HG02840 (cell line): ENCODE results near the gene ZNF865.

Experiments used
- ATAC-seq: cut with Tn5 transposase; IDR thresholded peaks from one replicate; pipeline ENCODE4 v1.9.1; 2021; ENCODE audit warnings: mild to moderate bottlenecking, moderate library complexity, moderate number of reproducible peaks; ENCODE audit not compliant: unreplicated experiment, low FRiP score

Gene ZNF865

DNA sequence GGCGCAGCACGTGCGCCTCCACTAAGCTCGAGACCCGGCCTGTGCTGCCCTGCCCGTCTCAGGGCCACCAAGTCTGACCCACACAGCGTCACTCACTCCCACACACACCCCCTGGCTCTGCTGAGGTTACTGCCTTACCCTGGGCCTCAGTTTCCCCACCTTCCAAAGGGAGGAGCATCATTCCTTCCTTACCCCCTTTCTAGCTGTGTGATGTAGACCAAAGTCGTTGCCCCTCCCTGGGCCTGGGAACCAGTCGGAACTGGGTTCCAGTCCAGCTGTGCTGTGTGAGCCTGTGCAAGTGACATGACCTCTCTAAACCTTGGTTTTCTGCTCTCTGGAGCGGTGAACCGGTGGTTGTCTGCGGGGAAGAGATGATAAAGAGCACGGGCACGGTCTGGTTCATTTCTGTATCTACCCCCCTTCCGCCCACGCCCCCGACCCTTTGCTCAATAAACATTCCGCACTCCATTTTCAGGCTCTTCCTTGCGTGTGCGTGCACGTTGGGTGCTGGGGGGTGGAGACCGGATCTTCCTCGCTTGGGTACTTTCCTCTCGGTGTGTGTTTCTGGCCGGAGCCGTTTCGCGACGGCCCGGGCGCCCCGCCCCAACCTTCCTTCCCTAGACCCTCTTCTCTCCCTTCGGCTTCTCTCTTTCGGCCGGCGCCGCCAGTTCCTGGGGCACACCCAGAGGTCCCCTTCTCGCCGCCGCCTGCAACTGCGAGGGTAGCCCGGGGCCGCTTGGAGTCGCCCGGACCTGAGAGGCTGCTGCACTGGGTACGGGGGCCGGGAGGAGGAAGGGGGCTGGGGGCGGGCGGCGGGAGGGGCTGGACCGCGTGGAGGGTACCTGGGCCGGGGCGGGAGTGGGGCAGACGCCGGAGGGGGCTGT is 37.8 kb downstream of the ZNF865 start, which contains the start of gene ZNF581:
ZNF581 (plus strand) TSS at position 647 of the 884 bp plus-strand sequence. CDS start 923 bp downstream, outside the sequence.
- ATAC-seq, result no peak

- no peak for ATAC-seq
Observed at GRCh38 chr19:55643887-55644176, 38.4 kb downstream of the ZNF865 start.

DNA sequence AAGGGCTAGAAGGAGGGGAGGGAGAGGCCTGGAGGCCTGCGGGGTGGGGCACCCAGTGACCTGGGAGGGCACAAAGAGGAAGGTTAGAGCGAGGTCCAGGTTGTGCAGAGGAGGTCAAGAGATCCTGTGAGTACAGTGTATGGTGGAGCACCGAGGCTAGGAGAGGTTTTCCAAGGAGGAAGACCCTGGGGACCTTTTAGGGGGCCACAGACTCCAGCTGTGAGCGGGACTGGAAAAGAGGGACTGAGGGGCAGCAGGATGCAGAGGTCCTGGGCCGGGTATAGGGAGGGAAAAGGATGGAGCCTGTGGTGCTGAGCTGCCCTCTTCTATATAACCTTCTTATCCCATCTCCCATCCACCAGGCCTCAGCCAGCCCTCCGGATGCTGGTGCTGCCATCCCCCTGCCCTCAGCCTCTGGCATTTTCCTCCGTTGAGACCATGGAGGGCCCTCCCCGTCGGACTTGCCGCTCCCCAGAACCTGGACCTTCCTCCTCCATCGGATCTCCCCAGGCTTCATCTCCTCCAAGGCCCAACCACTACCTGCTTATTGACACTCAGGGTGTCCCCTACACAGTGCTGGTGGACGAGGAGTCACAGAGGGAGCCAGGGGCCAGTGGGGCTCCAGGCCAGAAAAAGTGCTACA is 38.9 kb downstream of the ZNF865 start:
- ATAC-seq, result no peak

DNA sequence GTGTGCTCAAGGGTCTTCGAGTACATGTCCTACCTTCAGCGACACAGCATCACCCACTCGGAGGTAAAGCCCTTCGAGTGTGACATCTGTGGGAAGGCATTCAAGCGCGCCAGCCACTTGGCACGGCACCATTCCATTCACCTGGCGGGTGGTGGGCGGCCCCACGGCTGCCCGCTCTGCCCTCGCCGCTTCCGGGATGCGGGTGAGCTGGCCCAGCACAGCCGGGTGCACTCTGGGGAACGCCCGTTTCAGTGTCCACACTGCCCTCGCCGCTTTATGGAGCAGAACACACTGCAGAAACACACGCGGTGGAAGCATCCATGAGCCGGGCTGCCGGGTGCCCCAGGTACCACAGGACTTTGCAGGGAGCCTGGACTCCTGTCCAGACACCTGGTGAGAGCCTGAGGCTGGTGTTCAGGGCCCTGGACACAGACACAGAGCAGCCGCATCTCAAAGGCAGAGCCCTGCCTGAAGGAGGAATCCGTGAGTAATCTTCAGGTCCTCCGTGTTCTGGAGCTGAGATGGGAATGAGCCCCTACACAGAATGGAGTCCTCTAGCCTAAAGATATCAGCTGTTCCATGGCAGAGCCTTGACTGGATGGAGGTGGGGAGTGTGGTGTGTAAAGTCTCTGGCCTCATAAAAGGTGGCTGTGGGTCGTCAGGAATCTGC is 39.5 kb downstream of the ZNF865 start:
- no peak for ATAC-seq

- ATAC-seq, result no peak
Observed at GRCh38 chr19:55645512-55645881, 40.0 kb downstream of the ZNF865 start.

DNA sequence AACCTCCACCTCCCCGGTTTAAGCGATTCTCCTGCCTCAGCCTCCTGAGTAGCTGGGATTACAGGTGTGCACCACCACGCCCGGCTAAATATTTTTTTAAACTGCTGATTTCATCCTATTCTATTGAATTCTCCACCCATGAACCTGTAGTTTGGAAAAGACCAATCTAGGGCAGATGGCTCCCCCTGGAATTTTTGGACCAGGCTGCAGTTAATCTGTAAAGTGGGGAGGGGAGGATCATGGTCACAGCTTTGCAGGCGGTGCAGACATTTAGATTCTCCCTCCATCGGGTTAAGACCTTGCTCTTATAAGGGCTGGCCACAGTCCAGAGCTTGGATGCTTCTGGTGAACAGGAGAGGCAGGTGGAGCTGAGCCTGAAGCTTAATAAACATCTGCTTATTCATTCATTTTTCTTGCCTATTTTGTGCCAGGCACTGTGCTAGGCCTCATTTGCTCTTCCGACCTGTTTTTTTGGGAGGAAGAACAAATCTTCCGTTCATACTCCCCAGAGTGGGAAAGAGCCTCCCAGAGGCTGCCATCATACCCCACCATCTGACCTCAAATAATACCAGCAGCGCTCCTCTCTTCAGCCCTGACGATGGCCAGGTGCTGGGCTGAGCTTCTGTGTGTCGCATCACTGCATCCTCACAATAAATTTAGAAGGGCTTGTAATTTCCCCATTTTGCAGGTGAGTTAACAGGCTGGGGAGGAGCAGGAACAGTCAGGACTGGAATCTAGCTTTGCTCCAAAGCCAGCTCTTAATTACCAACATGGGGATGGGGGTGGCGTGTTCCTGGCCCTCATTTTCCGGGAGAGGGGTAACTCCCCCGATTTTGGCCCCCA is 41.7 kb downstream of the ZNF865 start:
- no peak for ATAC-seq

GRCh38 chr19:55647732-55648584 is 42.5 kb downstream of the ZNF865 start, which contains the start of gene CCDC106:
TSS of gene CCDC106 (plus strand) at chr19:55648212. CDS start at chr19:55649047, 835 bp downstream.
- ATAC-seq, result no peak

- no peak for ATAC-seq
Observed at GRCh38 chr19:55648585-55649267, 43.3 kb downstream of the ZNF865 start.

DNA sequence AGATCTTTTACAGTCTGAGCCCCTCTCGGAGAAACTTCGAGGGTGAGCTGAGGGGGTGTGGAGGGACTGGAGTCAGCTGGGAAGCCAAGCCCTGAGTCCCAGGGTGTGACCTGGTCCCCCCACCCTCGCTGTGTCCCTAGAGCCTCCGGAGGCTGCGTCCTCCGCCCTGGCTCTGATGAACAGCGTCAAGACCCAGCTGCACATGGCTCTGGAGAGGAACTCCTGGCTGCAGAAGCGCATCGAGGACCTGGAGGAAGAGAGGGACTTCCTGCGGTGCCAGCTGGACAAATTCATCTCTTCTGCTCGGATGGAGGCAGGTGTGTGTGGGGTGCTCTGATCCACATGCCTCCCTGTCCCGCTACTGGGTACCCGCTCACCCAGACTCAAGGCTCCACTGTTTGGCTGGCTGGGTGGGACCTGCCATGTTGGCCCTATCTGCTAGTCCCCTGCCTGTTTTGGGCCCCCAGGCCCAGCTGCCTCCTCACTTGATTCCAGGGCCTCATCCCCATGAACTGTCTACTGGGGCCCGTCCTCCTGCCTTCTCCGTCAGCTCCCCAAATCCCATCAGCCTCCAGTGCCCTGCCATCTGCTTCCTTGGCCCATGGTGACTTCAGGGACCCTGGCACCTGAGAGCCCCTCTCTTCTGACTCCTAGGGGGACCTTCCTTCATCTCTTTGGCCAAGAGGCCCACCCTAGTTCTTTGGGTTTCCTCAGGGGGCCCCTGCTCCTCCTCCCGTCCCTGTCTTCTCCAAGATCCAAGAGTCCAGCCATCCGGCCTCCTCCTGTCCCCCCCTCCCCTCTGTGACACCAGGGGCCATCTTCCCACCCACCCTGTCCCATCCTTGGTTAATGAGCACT is 44.0 kb downstream of the ZNF865 start:
- no peak for ATAC-seq

DNA sequence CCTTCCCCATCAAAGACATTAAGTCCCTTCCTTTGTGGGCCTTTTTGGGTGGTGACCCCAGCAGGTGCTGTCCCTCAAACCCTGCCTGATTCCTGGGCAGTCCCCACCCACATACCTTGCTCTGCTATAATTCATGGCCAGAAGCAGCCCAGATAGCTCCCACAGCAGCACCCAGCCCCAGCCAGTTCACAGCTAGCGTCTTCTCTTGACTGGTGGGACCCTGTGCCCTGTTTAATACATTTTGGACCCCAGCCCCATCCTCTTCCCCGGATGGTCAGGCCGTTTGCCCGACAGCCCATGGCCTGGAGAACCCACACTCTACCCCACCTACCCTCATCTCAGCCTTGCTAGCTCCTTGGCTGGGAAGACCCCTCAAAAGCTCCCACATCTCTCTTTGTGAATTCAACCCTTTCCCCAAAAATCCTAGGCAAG is 44.7 kb downstream of the ZNF865 start:
- ATAC-seq, result no peak

GRCh38 chr19:55650602-55651230 is 45.3 kb downstream of the ZNF865 start:
- ATAC-seq, result no peak

DNA sequence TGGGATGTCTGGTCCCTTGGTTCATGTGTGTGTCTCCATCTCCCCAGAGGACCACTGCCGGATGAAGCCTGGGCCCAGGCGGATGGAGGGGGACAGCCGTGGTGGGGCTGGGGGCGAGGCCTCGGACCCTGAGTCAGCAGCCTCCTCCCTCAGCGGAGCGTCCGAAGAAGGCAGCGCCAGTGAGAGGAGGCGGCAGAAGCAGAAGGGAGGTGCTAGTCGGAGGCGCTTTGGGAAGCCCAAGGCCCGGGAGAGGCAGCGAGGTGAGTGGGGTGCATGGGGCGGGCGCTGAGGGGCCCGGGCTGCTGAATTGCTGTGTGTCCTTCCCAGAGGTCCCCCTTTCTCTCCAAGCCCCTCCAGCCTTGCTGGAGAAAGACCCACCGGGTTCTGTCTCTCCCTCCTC is 45.8 kb downstream of the ZNF865 start:
- ATAC-seq, result no peak

GRCh38 chr19:55652311-55653128 is 47.1 kb downstream of the ZNF865 start:
- no peak for ATAC-seq

GRCh38 chr19:55653651-55654322 is 48.3 kb downstream of the ZNF865 start:
- peak; percentile 40 for ATAC-seq

DNA sequence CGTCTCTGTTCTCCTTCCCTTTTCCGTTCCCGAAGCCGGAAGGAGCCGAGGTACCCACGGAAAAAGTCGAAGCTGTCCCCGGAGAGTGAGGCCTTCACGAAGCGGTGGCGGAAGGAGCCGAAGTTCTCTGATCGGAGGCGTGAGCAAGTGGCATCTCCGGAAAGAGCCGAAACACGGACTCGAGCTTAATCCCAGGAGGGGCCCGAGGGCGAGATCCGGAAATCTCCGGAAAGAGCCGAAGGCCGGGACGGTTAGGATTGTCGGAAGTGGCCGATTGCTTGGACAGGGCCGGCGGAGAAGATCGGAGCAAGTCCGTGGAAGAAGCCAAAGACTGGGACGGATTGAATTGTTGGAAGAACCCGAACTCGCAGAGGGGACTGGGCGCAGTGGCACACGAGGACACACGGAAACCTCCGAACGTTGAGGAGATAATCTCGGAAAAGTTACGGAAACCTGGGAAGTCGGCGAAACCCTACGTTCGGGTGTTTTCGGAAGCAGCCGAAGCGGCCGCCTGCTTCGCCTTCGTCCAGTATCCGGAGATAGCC is 48.9 kb downstream of the ZNF865 start:
- ATAC-seq, result peak; percentile 55
